Smooth muscle cell (in vitro differentiated cells): ENCODE data around the gene SLC25A31. TPM values are rescaled to one million over a fixed set of nuclear protein-coding genes. Genes with fewer than 3 reads are reported as not detected.

Experiments used
- DNase-seq: peaks from one replicate; lab custom pipeline; 2025; ENCODE audit not compliant: unreplicated experiment; lab: John Stamatoyannopoulos, UW
- H2AFZ ChIP-seq: fragments of 200-600 bp; sonication (generic); 2 replicates; pipeline ENCODE4 v1.6.0; 2016; ENCODE audit warnings: antibody characterized with exemption, low read depth, mild to moderate bottlenecking
- H3F3A ChIP-seq: fragments of 200-600 bp; sonication (generic); 2 replicates; pipeline ENCODE4 v1.6.0; 2017; ENCODE audit warnings: antibody characterized with exemption, low read depth
- H3K27ac ChIP-seq: fragments of 200-600 bp; sonication (generic); 2 replicates; pipeline ENCODE4 v1.5.1; 2016; ENCODE audit warnings: low read depth, mild to moderate bottlenecking
- H3K27me3 ChIP-seq: fragments of 200-600 bp; sonication (generic); 2 replicates; pipeline ENCODE4 v1.6.1; 2016; ENCODE audit warnings: low read depth, mild to moderate bottlenecking
- H3K36me3 ChIP-seq: fragments of 200-600 bp; sonication (generic); 2 replicates; pipeline ENCODE4 v1.5.1; 2016; ENCODE audit warnings: low read depth
- H3K4me1 ChIP-seq: fragments of 200-600 bp; sonication (generic); 2 replicates; pipeline ENCODE4 v1.5.1; 2016; ENCODE audit warnings: low read depth
- H3K4me2 ChIP-seq: fragments of 200-600 bp; sonication (generic); 2 replicates; pipeline ENCODE4 v1.6.0; 2016; ENCODE audit warnings: mild to moderate bottlenecking
- H3K4me3 ChIP-seq: fragments of 200-600 bp; sonication (generic); 2 replicates; pipeline ENCODE4 v1.5.1; 2016; ENCODE audit warnings: mild to moderate bottlenecking
- H3K79me2 ChIP-seq: fragments of 200-600 bp; sonication (generic); 2 replicates; pipeline ENCODE4 v1.6.0; 2016; ENCODE audit warnings: low read depth, mild to moderate bottlenecking
- H3K9ac ChIP-seq: fragments of 200-600 bp; sonication (generic); 2 replicates; pipeline ENCODE4 v1.6.0; 2016; ENCODE audit warnings: low read depth
- H3K9me3 ChIP-seq: fragments of 200-600 bp; sonication (generic); replicated peaks from 2 replicates; pipeline ENCODE4 v1.5.1; 2016; ENCODE audit warnings: low read depth
- H4K20me1 ChIP-seq: fragments of 200-600 bp; sonication (generic); 2 replicates; pipeline ENCODE4 v1.6.0; 2016; ENCODE audit warnings: low read depth
- WGBS: methylation state at CpG from one replicate; pipeline ENCODE4 v1.1.7; 2016; ENCODE audit warnings: low lambda C conversion rate; 5-methylcytosine and 5-hydroxymethylcytosine counted together
- polyA plus RNA-seq: library from polyadenylated mRNA; unstranded; fragments of >200 nt; fragmentation: Nextera tagmentation; extraction: Ambion mirVana; gene quantifications from 2 replicates; pipeline ENCODE4 v1.2.1, GENCODE V29; 2016
- total RNA-seq: library from RNA; depleted of rRNA; stranded (reverse); fragments of >200 nt; gene quantifications from 2 replicates; pipeline ENCODE4 v1.2.3, GENCODE V29; 2014
- TF ChIP-seq, protein P1 (sequence below): fragments of 200-600 bp; sonication (generic); IDR thresholded peaks from 2 replicates; pipeline ENCODE4 v1.5.1; 2017; ENCODE audit warnings: borderline replicate concordance, mild to moderate bottlenecking, antibody characterized with exemption; ENCODE audit not compliant: insufficient read depth, poor library complexity, severe bottlenecking

SLC25A31 gene
- total and polyA plus RNA-seq, 2 experiments from 2014 or later = not detected

- WGBS = 93% methylated on average over 4 of the region's 4 CpGs
- H3K36me3 ChIP-seq = no peaks in the 10 kb centered on the region
- H2AFZ ChIP-seq = no peak overlapping the region
- H3K4me2 ChIP-seq = no peak overlapping the region
- H3F3A ChIP-seq = peaks cover under 1% of the 10 kb centered on the region
- no peaks in the 10 kb centered on the region for H3K9me3 ChIP-seq
- H3K4me1 ChIP-seq = no peaks in the 10 kb centered on the region
- H4K20me1 ChIP-seq = no peaks in the 10 kb centered on the region
- TF ChIP-seq, protein P1, sequence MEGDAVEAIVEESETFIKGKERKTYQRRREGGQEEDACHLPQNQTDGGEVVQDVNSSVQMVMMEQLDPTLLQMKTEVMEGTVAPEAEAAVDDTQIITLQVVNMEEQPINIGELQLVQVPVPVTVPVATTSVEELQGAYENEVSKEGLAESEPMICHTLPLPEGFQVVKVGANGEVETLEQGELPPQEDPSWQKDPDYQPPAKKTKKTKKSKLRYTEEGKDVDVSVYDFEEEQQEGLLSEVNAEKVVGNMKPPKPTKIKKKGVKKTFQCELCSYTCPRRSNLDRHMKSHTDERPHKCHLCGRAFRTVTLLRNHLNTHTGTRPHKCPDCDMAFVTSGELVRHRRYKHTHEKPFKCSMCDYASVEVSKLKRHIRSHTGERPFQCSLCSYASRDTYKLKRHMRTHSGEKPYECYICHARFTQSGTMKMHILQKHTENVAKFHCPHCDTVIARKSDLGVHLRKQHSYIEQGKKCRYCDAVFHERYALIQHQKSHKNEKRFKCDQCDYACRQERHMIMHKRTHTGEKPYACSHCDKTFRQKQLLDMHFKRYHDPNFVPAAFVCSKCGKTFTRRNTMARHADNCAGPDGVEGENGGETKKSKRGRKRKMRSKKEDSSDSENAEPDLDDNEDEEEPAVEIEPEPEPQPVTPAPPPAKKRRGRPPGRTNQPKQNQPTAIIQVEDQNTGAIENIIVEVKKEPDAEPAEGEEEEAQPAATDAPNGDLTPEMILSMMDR = no peak
- H3K4me3 ChIP-seq = no peak overlapping the region
- H3K79me2 ChIP-seq = no peaks in the 10 kb centered on the region
- H3K27ac ChIP-seq = no peak overlapping the region
- H3K9ac ChIP-seq = no peak overlapping the region
- no peak for DNase-seq
- H3K27me3 ChIP-seq = no peaks in the 10 kb centered on the region
These were observed 45.6 kb downstream of the SLC25A31 start for GRCh38 chr4:127775843-127776242.

GRCh38 chr4:127776620-127777019, 46.4 kb downstream of the SLC25A31 start:
- Histone ChIP-seq H2AFZ (no peak overlapping the region), H3K4me2 (no peak overlapping the region), H3F3A (peaks cover 7% of the 10 kb centered on the region), H3K79me2 (no peaks in the 10 kb centered on the region), H4K20me1 (no peaks in the 10 kb centered on the region), H3K27me3 (no peaks in the 10 kb centered on the region), H3K36me3 (no peaks in the 10 kb centered on the region), H3K9me3 (no peaks in the 10 kb centered on the region), H3K27ac (no peak overlapping the region), H3K9ac (no peak overlapping the region), H3K4me1 (no peaks in the 10 kb centered on the region), H3K4me3 (no peak overlapping the region)
- no peak for DNase-seq
- TF ChIP-seq, protein P1 = no peak
- WGBS = 75% methylated on average over 2 of the region's 2 CpGs

GRCh38 chr4:127777487-127777886, 47.3 kb downstream of the SLC25A31 start:
- Histone ChIP-seq H3K9me3 (no peaks in the 10 kb centered on the region), H3K36me3 (no peaks in the 10 kb centered on the region), H3K27ac (no peak overlapping the region), H3F3A (peaks cover 7% of the 10 kb centered on the region), H2AFZ (no peak overlapping the region), H3K9ac (no peak overlapping the region), H3K4me3 (no peak overlapping the region), H4K20me1 (no peaks in the 10 kb centered on the region), H3K4me1 (no peaks in the 10 kb centered on the region), H3K4me2 (no peak overlapping the region), H3K27me3 (peaks cover 2% of the 10 kb centered on the region), H3K79me2 (no peaks in the 10 kb centered on the region)
- DNase-seq = no peak
- WGBS = 85% methylated on average over 3 of the region's 3 CpGs
- TF ChIP-seq, protein P1 = no peak

DNA sequence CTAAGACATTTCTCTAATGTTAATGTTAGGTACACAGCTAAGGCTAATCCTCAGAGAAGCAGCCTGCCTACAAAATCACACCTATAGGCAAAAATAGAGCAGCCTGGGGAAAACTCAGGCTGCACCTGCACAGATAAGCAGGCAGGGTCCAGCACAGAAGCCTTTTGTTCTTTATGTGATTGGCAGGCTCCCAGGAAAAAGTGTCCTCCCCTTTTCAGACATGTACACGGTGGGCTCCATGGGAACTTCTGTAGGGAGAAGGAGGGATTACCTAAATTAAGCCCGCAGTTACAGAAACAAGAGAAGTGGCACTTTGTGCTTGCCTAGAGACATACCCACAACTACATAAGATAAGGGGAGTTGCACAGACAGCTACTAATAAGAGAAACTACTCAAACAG, 47.9 kb downstream of the SLC25A31 start:
- no peaks in the 10 kb centered on the region for H3K9me3 ChIP-seq
- no peaks in the 10 kb centered on the region for H4K20me1 ChIP-seq
- H3K79me2 ChIP-seq = no peaks in the 10 kb centered on the region
- H3K9ac ChIP-seq = no peak overlapping the region
- H3K4me3 ChIP-seq = no peak overlapping the region
- H3K4me2 ChIP-seq = no peak overlapping the region
- 88% methylated on average over 2 of the region's 2 CpGs for WGBS
- peaks cover 8% of the 10 kb centered on the region for H3K27me3 ChIP-seq
- H2AFZ ChIP-seq = no peak overlapping the region
- H3K4me1 ChIP-seq = no peaks in the 10 kb centered on the region
- peaks cover 7% of the 10 kb centered on the region for H3F3A ChIP-seq
- H3K27ac ChIP-seq = no peak overlapping the region
- TF ChIP-seq, protein P1 = no peak
- DNase-seq = no peak
- no peaks in the 10 kb centered on the region for H3K36me3 ChIP-seq
